AG08396 (cell line): ENCODE measurements around the gene TMEM109.

Source experiments
- DNase-seq: peaks from one replicate; pipeline ENCODE4 v3.0.0; 2012; ENCODE audit warnings: low spot score, mixed read lengths

The TMEM109 gene

GRCh38 chr11:60942970-60943565 lies 29.1 kb downstream of the TMEM109 start:
- DNase-seq: no peak

- no peak for DNase-seq
Observed at GRCh38 chr11:60944490-60945294, 30.7 kb downstream of the TMEM109 start.

- DNase-seq: no peak
Observed at GRCh38 chr11:60945295-60945667, 31.3 kb downstream of the TMEM109 start.

- DNase-seq: no peak
Observed at GRCh38 chr11:60946601-60947264, 32.8 kb downstream of the TMEM109 start.

GRCh38 chr11:60947700-60948099 lies 33.7 kb downstream of the TMEM109 start:
- DNase-seq: no peak

GRCh38 chr11:60948250-60948649 lies 34.3 kb downstream of the TMEM109 start:
- DNase-seq: no peak

- DNase-seq: no peak
Observed at GRCh38 chr11:60950024-60950423, 36.1 kb downstream of the TMEM109 start.

- no peak for DNase-seq
Observed at GRCh38 chr11:60950933-60951605, 37.1 kb downstream of the TMEM109 start.

GRCh38 chr11:60951606-60951903 lies 37.6 kb downstream of the TMEM109 start:
- DNase-seq: no peak

- DNase-seq: peak; percentile 64
Observed at GRCh38 chr11:60951904-60952741, 38.2 kb downstream of the TMEM109 start, which contains the start of gene SLC15A3. Gene SLC15A3 (minus strand): TSS chr11:60952176. CDS start chr11:60951551, 625 bp downstream.

GRCh38 chr11:60952742-60953170 lies 38.8 kb downstream of the TMEM109 start:
- DNase-seq: no peak

GRCh38 chr11:60953781-60954180 lies 39.8 kb downstream of the TMEM109 start:
- DNase-seq: no peak

GRCh38 chr11:60954421-60954820 lies 40.5 kb downstream of the TMEM109 start:
- no peak for DNase-seq

- DNase-seq: no peak
Observed at GRCh38 chr11:60955571-60955970, 41.6 kb downstream of the TMEM109 start.

GRCh38 chr11:60957188-60957587 lies 43.2 kb downstream of the TMEM109 start:
- DNase-seq: no peak

GRCh38 chr11:60959431-60959830 lies 45.5 kb downstream of the TMEM109 start:
- DNase-seq: no peak

GRCh38 chr11:60960405-60960804 lies 46.4 kb downstream of the TMEM109 start:
- DNase-seq: no peak

- DNase-seq: no peak
Observed at GRCh38 chr11:60964801-60965200, 50.8 kb downstream of the TMEM109 start.

GRCh38 chr11:60966890-60967289 lies 52.9 kb downstream of the TMEM109 start:
- DNase-seq: no peak

- no peak for DNase-seq
Observed at GRCh38 chr11:60968223-60968622, 54.3 kb downstream of the TMEM109 start.

GRCh38 chr11:60970369-60970774 lies 56.4 kb downstream of the TMEM109 start:
- DNase-seq: peak; percentile 72

- no peak for DNase-seq
Observed at GRCh38 chr11:60970890-60971289, 56.9 kb downstream of the TMEM109 start.
